Mucosa of gallbladder (tissue), 1 donor: Measurements from ENCODE around the gene TBX1. TPM values are rescaled to one million over a fixed set of nuclear protein-coding genes. Genes with fewer than 3 reads are reported as not detected.
"Not testable (repeated sequence)": the region's sequence is repeated elsewhere in the genome, so short reads cannot be mapped to it uniquely, and the experiment has no call there.

ENCODE experiments used
- DNase-seq: peaks from one replicate; pipeline ENCODE4 v3.0.0-alpha.2; 2020; ENCODE audit warnings: low spot score
- total RNA-seq: library from RNA; stranded (reverse); gene quantifications from one replicate; pipeline ENCODE4 v1.2.1, GENCODE V29; 2021
- donor health status: DM: no; HTN: no; CAD: no.

Gene TBX1
- total RNA-seq, 1 donor from 2014 or later, result 3.9 TPM

DNA sequence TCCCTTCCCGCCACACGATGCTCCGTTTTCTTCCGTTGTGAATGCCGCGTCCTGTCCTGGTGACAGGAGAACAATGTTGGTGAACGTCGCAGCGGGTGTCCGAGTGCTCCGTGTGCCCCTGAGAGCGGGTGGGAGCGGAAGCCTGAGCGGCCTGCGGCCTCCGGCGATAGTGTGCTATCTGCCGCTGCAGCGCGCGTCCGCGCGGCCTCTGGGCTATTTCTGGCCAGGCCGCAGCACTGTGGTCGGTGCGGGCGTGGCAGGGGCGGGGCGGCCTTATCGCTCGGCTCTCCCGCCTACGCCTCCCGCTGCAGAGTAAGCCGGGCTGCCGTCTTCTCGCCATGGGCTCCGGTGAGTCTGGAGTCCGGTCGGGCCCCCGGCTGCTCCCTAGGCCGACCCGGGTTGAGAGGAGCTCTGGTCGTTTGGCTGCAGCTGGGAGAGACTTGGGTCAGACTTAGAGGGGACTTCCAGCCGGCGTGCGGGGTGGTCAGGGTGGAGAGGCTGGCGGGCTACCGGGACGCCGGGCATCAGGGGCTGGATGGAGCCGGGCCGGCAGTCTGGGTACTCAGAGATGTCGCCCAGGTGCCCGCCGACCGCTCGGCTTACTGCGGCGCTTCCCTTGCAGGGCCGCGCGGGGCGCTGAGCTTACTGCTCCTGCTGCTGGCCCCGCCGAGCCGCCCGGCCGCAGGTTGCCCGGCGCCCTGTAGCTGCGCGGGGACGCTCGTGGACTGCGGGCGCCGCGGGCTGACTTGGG, 37.2 kb upstream of the TBX1 start, which contains the start of gene GP1BB:
Gene GP1BB, plus strand, starts transcription at position 308 of the 751 bp plus-strand sequence. Its CDS starts 31 bp downstream, at position 339.
- no peak for DNase-seq

DNA sequence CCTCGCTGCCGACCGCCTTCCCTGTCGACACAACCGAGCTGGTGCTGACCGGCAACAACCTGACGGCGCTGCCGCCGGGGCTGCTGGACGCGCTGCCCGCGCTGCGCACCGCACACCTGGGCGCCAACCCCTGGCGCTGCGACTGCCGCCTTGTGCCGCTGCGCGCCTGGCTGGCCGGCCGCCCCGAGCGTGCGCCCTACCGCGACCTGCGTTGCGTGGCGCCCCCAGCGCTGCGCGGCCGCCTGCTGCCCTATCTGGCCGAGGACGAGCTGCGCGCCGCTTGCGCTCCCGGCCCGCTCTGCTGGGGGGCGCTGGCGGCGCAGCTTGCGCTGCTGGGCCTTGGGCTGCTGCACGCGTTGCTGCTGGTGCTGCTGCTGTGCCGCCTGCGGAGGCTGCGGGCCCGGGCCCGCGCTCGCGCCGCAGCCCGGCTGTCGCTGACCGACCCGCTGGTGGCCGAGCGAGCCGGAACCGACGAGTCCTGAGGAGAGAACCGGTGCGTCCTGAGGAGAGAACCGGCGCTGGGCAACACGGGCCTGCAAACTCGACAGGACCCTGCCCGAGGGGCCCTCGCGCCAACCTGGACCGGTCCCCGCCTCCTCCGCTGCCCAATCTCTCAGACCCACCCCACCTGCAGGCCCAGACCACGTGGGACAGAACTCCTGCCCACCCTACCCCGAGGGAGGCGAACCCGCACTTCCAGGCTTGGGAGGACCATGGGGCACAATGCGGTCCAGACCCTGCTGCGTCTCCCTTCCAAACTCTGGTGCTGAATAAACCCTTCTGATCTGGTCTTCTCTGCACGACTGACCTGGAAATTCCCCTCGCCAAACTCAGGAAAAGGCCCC, 36.4 kb upstream of the TBX1 start:
- DNase-seq, result no peak

DNA sequence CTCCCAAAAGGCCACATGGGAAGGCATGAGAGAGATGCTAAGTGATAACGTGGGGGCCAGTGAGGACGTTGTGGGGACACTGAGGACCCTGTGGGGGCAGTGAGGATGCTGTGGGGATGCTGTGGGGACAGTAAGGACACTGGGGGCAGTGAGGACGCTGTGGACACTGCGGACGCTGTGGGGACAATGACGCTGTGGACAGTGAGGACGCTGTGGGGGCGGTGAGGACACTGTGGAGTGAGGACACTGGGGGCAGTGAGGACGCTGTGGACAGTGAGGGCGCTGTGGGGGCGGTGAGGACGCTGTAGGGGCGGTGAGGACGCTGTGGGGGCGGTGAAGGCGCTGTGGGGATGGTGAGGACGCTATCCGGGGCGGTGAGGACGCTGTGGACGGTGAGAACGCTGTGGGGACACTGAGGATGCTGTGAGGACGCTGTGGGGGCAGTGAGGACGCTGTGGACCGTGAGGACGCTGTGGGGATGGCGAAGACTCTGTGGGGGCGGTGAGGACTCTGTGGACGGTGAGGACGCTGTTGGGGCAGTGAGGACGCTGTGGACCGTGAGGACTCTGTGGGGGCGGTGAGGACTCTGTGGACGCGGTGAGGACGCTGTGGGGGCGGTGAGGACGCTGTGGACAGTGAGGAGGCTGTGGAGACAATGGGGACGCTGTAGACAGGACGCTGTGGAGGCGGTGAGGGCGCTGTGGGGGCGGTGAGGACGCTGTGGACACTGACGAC, 35.5 kb upstream of the TBX1 start:
- no peak for DNase-seq

- DNase-seq, result not testable (repeated sequence)
These were observed 34.4 kb upstream of the TBX1 start for GRCh38 chr22:19726064-19726788.

GRCh38 chr22:19727310-19728150, 33.0 kb upstream of the TBX1 start:
- no peak for DNase-seq

DNA sequence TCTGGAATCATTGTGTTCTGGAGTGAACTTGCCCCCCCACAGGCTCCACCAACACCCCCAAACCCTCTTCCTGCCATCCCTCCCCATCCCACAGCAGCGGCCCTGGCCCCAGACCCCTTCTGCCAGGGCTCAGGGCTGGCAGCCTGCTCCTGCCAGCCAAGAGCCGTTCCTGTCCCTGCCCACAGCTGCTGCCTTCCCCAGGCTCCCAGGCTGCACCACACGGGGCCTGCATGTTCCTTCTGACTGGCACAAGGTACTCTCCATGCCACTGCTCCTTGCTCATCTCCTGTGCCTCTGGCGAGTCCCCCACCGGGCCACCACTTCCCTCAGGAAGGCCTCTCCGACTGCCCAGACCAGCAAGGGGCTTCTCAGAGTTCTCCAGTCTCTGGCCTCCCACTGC, 32.3 kb upstream of the TBX1 start:
- DNase-seq, result no peak

GRCh38 chr22:19728836-19729235, 31.7 kb upstream of the TBX1 start:
- DNase-seq, result no peak

DNA sequence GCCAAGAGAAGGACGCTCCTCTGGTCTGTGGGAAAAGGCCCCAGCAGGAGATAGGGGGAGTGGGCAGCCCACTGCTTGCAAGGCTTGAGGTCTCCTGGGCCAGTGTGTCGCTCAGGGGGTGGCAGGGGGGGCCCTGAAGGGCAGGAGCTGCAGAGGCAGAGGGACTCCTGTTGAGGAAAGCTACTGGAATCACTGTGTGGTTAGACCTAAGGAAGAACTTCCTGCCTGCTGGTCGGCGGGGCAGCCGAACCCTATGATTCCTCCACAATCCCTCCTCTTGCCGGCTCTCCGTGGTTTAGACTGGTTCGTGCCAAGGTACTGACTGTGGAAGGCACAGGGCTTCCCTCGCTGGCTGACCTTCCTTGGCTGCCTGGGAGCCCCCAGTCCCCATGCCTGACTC, 31.1 kb upstream of the TBX1 start:
- DNase-seq, result no peak

GRCh38 chr22:19730198-19730597, 30.4 kb upstream of the TBX1 start:
- no peak for DNase-seq

GRCh38 chr22:19730655-19731360, 29.8 kb upstream of the TBX1 start:
- DNase-seq, result peak; percentile 81

GRCh38 chr22:19731361-19732135, 29.0 kb upstream of the TBX1 start:
- DNase-seq, result no peak

DNA sequence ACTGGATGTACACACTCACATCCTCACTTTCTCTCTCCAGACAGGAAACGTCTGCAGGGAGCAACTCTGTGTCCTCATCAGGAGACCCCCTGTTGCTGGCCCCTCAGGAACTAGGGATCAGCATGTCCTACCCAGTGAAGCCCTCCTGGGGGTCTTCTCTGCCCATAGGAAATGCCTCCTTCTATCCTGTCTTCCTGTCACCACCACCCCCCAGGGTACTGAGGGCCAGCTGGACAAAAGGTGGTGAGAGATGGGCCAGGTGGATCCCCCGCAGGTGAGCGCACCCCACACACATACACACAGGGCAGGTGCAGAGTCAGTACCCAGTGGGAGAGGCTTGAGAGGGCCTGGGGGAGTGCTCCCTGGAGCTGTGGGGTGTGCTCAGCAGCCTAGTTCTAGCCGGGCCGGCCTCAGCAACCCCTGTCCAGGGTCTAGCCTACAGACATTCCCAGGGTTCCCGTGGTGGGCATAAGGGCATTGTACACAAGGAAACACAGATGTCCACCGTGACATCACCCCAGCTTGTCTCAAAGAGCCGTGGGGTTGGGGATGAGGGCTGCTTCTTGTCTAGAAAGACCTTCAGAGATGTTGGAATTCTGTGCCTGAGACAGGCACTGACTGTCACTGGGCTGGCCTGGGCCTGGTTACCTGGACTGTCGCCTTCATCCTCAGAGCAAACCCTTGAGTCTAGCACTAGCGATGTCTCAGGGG, 28.0 kb upstream of the TBX1 start:
- DNase-seq, result no peak

- no peak for DNase-seq
These were observed 26.8 kb upstream of the TBX1 start for GRCh38 chr22:19733755-19734154.

- no peak for DNase-seq
These were observed 26.4 kb upstream of the TBX1 start for GRCh38 chr22:19734163-19734562.

GRCh38 chr22:19734837-19735382, 25.7 kb upstream of the TBX1 start:
- no peak for DNase-seq

DNA sequence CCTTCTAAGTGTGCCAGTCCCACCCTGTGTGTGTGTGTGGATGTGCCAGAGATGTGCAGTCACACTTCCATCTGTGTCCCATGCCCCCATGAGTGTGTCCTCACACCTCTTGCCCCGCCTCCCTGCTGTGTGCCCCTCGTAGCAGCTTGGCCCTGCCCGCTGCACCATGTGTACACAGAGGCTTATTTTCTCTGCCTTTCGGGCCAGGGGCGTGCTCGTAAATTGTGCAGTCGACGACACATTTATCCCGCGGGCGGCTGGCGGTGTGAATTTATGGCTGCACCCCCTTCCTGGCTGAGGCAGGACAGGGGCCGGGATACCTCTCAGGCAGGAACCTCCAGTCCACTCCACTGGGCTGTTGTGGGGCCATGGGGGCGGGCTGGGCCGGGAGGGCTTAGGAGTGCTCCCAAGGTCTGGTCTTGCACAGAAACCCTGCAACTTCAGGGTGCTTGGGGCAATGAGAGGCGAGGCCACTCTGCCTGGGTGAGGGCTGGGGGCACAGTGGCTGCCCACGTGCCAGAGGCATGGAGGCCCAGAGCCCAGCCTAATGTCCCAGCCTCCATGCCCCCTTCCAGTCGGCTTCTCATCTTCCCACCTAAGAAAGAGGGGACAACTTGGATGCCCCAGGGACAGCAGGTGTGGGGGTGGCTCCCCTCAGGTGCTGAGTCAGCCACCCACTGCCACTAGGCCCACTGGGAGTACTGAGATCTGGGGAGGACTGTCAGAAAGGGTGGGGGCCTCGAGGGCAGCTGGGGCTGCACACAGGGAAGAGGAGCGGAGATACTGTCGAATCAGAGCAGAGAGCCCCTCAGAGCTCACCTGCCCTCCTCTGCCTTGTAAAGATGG, 24.7 kb upstream of the TBX1 start:
- no peak for DNase-seq
